Measurements from ENCODE around the gene BRSK1. TPM values are rescaled to one million over a fixed set of nuclear protein-coding genes. Genes with fewer than 3 reads are reported as not detected.
A peak's percentile ranks its signal among the peaks of the same experiment; 100 is the strongest.
"Not testable (repeated sequence)": the region's sequence is repeated elsewhere in the genome, so short reads cannot be mapped to it uniquely, and the experiment has no call there.

The BRSK1 gene
- polyA plus RNA-seq, 4 donors = 14.4 to 21.4 (median 15.9) TPM

- no peak for DNase-seq (ENCODE audit: low read depth in 4 of 4, low spot score in 2 of 4)
These were observed 37.8 kb downstream of the BRSK1 start for GRCh38 chr19:55321466-55322137.

DNA sequence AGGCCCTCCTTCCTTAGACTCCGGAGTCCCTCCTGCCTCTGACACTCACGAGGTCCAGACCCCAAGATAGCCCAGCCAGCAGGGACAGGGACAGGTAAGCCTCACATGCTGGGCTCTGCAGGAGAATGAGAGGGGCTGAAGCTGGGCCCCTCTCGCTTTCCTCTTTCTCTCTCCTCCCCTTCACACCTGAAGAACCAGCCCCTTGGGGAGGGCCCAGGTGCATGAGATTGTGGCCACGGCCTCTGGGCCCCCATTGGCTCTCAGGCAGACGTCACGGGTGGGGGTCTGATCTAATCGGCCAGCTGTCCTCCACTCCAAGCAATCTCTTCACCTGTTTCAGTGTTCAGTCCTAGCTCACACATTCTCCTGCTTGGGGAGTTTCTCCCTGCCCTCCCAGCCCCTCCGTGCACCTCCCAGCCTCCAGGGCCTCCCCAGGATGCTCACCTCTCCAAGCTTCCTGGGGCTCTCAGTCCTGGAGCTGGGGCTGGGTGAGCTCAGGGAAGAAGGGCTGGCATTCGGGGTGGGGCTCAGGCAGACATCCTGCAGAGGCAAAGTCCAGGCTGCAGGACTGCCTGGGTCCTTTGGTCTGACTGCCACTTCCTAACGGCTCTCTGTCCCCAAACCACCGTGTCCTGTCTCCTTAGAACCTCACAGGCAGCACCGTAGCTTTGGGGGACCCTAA is 38.5 kb downstream of the BRSK1 start:
- no peak for DNase-seq (ENCODE audit: low read depth in 4 of 4, low spot score in 2 of 4)

GRCh38 chr19:55324662-55325061 is 40.9 kb downstream of the BRSK1 start:
- no peak for DNase-seq (ENCODE audit: low read depth in 4 of 4, low spot score in 2 of 4)

- no peak for DNase-seq (ENCODE audit: low read depth in 4 of 4, low spot score in 2 of 4)
These were observed 41.4 kb downstream of the BRSK1 start, which contains the start of gene TMEM150B for GRCh38 chr19:55325172-55325571. TSS of gene TMEM150B (minus strand) at chr19:55325341. CDS start at chr19:55321036, 4,305 bp downstream.

- not testable (repeated sequence) for DNase-seq (ENCODE audit: low read depth in 4 of 4, low spot score in 2 of 4)
These were observed 45.0 kb downstream of the BRSK1 start for GRCh38 chr19:55328774-55329318.

DNA sequence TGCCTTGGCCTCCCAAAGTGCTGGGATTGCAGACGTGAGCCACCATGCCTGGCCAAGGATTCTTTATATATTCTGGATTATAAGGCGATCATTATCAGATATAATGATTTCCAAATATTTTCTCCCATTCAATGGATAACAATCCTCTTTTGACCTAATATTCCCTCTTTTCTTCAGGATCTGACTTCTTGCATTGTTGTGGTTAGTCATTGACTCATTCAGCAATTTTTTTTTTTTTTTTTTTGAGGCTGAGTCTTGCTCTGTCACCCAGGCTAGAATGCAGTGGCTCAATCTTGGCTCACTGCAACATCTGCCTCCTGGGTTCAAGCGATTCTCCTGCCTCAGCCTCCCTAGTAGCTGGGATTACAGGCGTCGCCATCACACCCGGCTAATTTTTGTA is 46.0 kb downstream of the BRSK1 start:
- DNase-seq (ENCODE audit: low read depth in 4 of 4, low spot score in 2 of 4) = not testable (repeated sequence)

- DNase-seq (ENCODE audit: low read depth in 4 of 4, low spot score in 2 of 4) = no peak
These were observed 50.1 kb downstream of the BRSK1 start for GRCh38 chr19:55333870-55334269.

DNA sequence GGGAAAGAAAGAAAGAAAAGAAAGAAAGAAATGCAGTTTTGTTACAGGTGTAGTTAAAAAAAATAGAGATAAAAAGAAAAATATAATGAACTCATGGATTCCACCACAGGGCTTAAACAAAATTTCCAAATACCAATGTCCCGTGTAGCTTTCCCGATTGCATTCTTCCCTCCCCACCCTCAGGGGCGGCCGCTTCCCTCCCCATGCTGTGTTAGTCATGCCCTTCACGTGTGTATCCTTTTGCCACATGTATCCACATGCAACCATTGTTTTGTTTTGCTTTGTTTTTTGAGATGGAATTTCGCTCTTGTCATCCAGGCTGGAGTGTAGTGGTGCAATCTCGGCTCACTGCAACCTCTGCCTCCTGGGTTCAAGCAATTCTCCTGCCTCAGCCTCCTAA is 52.3 kb downstream of the BRSK1 start:
- no peak for DNase-seq (ENCODE audit: low read depth in 4 of 4, low spot score in 2 of 4)

- DNase-seq (ENCODE audit: low read depth in 4 of 4, low spot score in 2 of 4) = peak; percentile 100
These were observed 55.5 kb downstream of the BRSK1 start, which contains the start of gene KMT5C for GRCh38 chr19:55339105-55339888. TSS of gene KMT5C (plus strand) at chr19:55339876. CDS start at chr19:55341937, 2,061 bp downstream.

DNA sequence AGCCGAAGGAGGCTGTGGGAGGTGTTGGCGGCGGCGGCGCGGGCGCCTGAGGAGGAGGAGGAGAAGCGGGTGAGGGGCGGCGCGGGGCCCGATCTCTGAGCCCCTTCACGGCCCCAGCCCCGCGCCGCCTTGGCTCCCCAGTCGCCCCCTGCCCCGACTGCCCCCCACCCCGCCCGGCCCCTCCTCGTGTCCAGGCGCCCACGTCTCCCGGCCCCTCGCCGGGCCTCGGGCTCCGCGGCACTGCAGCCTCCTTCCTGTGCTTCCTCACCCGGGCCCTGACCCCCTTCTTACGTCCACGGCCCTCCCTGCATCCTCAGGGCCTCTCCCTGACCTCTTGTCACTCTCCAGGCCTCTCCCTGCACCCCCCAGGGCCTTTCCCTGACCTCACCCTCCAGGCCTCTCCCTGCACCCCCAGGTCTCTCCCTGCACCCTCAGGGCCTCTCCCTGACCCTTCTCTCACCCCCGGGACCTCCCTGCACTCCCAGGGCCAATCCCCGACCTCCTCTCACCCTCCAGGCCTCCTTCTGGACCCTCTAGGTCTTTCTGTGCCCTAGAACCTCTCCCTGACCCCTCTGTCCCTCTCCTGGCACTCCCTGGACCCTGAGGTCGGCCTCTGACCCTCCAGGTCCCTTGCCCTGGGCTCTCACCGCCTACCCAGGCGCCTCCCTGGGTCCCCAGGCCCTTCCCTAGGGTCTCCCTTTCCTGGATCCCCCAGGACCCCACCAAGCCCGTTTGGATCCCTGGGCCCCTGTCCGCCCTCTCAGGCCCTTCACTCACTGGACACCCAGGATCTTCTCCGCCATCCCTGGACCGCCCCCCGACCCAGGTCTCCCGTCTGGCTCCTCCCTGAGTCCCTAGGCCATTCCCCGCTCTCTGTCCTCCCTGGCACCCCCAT is 56.3 kb downstream of the BRSK1 start:
- no peak for DNase-seq (ENCODE audit: low read depth in 4 of 4, low spot score in 2 of 4)

DNA sequence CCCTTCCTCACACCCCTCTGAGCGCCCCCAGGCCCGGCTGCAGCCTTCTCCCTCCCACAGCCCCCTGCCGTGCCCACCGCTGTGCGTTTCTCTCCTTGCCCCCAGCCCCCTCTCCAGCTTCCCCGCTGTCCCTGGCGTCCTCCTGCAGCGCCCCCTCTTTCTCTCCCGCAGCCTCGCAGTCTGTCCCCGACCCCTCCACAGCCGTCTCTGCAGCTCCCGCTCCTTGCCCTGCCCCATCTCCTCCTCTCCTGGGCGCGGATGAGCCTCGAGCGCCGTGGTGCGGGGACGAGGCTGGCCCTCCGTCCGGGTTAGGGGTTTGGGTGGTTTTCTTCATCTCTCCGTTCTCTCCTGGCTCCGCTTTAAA is 57.0 kb downstream of the BRSK1 start:
- no peak for DNase-seq (ENCODE audit: low read depth in 4 of 4, low spot score in 2 of 4)

- DNase-seq (ENCODE audit: low read depth in 4 of 4, low spot score in 2 of 4) = peak in 1 of 4 donors; percentile 49
These were observed 57.4 kb downstream of the BRSK1 start for GRCh38 chr19:55341171-55341588.

- no peak for DNase-seq (ENCODE audit: low read depth in 4 of 4, low spot score in 2 of 4)
These were observed 58.1 kb downstream of the BRSK1 start for GRCh38 chr19:55341595-55342531.

DNA sequence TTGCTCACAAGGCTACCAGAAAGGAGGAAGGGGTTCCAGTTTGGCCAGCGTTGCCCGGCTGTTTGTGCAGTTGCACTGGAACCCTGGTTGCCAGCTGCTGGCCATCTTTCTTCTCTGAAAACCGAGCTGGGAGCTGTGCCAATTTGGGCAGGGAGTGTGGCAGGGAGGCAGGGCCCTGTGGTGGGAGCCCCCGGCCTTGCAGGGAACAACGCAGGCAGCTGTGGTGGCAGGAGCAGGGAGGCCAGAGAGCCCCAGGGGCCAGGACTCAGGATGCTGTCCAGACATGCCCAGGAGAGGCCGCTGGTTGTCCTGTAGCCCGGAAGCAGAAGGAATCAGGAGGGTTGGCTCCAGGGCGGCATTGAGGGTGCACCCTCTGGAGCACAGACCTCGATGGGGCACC is 60.6 kb downstream of the BRSK1 start:
- DNase-seq (ENCODE audit: low read depth in 4 of 4, low spot score in 2 of 4) = no peak

DNA sequence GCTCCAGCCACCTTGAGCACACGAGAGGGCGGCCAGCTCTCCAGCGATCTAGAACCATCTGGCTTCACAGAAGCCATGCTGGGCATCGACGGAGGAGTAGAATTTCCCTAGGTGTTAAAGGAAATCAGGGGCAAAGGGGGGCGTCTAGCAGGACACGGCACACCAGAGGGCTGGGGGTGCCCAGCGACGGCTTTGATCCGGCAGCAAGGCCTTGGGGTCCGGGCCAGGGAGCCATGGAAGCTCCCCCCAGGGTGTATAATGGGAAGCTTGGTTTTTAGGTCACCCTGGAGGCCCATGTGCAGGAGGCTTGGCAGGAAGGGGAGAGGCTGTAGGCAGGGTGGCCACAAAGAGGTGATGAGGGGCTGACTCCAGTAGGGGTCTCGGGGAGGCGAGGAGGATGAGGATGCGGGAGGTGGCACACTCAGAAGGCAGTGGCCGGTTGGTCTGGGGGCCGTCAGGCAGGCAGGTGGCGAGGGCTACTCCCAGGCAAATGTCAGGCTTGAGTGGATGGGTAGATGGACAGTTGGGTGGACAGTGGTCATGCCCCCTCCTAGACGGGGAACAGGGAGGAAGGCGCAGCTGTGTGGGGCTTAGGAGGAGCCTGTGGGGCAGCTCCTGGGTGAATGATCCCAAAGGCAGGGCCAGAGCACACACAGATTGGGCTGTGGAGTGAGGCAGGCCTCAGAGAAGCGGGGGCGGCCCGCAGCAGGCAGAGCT is 61.5 kb downstream of the BRSK1 start:
- no peak for DNase-seq (ENCODE audit: low read depth in 4 of 4, low spot score in 2 of 4)

DNA sequence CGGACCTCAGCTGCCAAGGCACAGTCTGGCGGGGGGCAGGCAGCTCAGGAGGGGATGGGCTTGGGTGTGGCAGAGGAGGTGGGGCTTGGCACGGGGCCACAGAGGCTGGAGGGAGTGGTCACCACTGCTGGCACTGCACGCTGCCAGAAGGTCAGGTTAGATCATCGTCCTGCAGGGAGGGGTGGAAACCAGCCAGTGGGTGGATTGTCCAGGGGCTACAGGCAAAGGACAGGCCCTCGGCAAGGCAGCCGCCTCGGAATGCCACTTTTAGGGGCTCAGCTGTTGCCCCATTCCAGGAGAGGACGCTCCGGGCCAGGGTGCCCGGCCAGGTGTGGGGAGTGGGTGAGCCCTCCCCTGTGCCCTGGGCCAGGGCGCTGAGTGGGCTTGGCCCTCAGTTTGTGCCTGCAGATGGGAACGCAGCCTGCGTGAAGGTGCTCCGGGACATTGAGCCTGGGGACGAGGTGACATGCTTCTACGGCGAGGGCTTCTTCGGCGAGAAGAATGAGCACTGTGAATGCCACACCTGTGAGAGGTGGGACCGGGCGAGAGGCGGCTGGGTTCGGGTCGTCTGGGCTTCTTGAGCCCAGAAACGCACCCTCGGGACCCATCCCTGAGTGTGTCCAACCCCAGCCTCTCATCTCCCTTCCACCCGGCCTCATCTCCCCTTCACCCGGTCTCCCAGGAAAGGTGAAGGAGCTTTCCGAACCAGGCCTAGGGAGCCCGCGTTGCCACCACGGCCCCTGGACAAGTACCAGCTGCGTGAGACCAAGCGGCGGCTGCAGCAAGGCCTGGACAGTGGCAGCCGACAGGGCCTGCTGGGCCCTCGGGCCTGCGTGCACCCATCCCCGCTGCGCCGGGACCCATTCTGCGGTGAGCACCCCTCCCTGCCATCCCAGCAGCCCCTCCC is 62.3 kb downstream of the BRSK1 start:
- DNase-seq (ENCODE audit: low read depth in 4 of 4, low spot score in 2 of 4) = no peak

- no peak for DNase-seq (ENCODE audit: low read depth in 4 of 4, low spot score in 2 of 4)
These were observed 63.1 kb downstream of the BRSK1 start for GRCh38 chr19:55346725-55347441.
